NOMO-1 (cell line): ENCODE measurements around the gene SPAG17.

Experiments
- DNase-seq, 2 experiments: peaks; one replicate each; lab custom pipeline; 2025; ENCODE audit not compliant: unreplicated experiment in 2 of 2; lab: John Stamatoyannopoulos, UW

Gene SPAG17

GRCh38 chr1:117921991-117922390 lies 263.0 kb downstream of the SPAG17 start:
- DNase-seq = no peak

GRCh38 chr1:117919376-117919775 lies 265.7 kb downstream of the SPAG17 start:
- DNase-seq = no peak

GRCh38 chr1:117911051-117911450 lies 274.0 kb downstream of the SPAG17 start:
- DNase-seq = no peak

GRCh38 chr1:117905019-117905418 lies 280.0 kb downstream of the SPAG17 start:
- no peak for DNase-seq

- no peak for DNase-seq
These were observed 280.5 kb downstream of the SPAG17 start for GRCh38 chr1:117904485-117904884.
